B cell (primary cell): ENCODE measurements around the gene HIGD2A. TPM values are rescaled to one million over a fixed set of nuclear protein-coding genes. Genes with fewer than 3 reads are reported as not detected.

Experiments
- ATAC-seq: fragments of 200-7000 bp; cut with Tn5 transposase; one replicate; pipeline ENCODE4 v1.10.0; 2021; ENCODE audit warnings: low read depth, mild to moderate bottlenecking, moderate number of reproducible peaks, moderate library complexity
- CTCF ChIA-PET: fragments of 350-600 bp; sonication (Branson Sonifier 250); formaldehyde crosslinking; loops from one replicate; lab custom pipeline; 2021; ENCODE audit warnings: antibody characterized with exemption, inconsistent platforms; lab: Charles Lee
- POLR2A ChIA-PET: fragments of 350-600 bp; sonication (Branson Sonifier 250); formaldehyde crosslinking; loops from one replicate; lab custom pipeline; 2021; ENCODE audit warnings: antibody characterized with exemption; lab: Charles Lee
- DNase-seq: peaks from one replicate; pipeline ENCODE4 v3.0.0; 2013
- H2AFZ ChIP-seq: 2 replicates; pipeline ENCODE4 v1.6.1; 2012; ENCODE audit warnings: mild to moderate bottlenecking, low read depth, low read length; ENCODE audit not compliant: insufficient read depth, poor library complexity, severe bottlenecking
- H3K27ac ChIP-seq, 2 donors: 1 replicate in 1 of 2; 2 replicates in 1 of 2; pipeline ENCODE4 v1.5.1; 2012 to 2013; ENCODE audit warnings: low read length in 2 of 2, mild to moderate bottlenecking in 2 of 2, moderate library complexity in 1 of 2
- H3K27me3 ChIP-seq, 4 experiments: fragments of 200-600 bp in 1 of 4; sonication (generic) in 1 of 4; replicated peaks in 1 of 4; 1 replicate in 2 of 4; 2 replicates in 2 of 4; pipeline versions ENCODE4 v1.6.1 to v1.7.0; 2013 to 2016; ENCODE audit warnings: low read length in 3 of 4, mild to moderate bottlenecking in 2 of 4, mixed read lengths in 1 of 4, moderate library complexity in 1 of 4; ENCODE audit not compliant: insufficient read depth in 4 of 4, control insufficient read depth in 3 of 4; ENCODE audit errors: control extremely low read depth in 1 of 4
- H3K36me3 ChIP-seq, 2 experiments: replicated peaks in 1 of 2; 1 replicate in 1 of 2; 2 replicates in 1 of 2; pipeline versions ENCODE4 v1.6.1 to v1.7.1; 2013; ENCODE audit warnings: low read length in 1 of 2; ENCODE audit not compliant: insufficient read depth in 2 of 2, control insufficient read depth in 1 of 2; ENCODE audit errors: control extremely low read depth in 1 of 2, extremely low read depth in 1 of 2
- H3K4me1 ChIP-seq, 2 donors: fragments of 200-600 bp in 1 of 2; sonication (generic) in 1 of 2; 1 replicate in 1 of 2; 2 replicates in 1 of 2; pipeline versions ENCODE4 v1.5.1 to v1.6.1; 2013 to 2017; ENCODE audit warnings: low read length in 2 of 2; ENCODE audit not compliant: control insufficient read depth in 2 of 2, insufficient read depth in 2 of 2
- H3K4me2 ChIP-seq: replicated peaks from 2 replicates; pipeline ENCODE3; 2012; ENCODE audit warnings: mild to moderate bottlenecking, low read depth, low read length; ENCODE audit not compliant: poor library complexity, severe bottlenecking
- H3K4me3 ChIP-seq, 5 experiments: fragments of 200-600 bp in 1 of 5; sonication (generic) in 1 of 5; 1 replicate in 3 of 5; 2 replicates in 2 of 5; pipeline versions ENCODE4 v1.5.1 to v1.7.0; 2011 to 2016; ENCODE audit warnings: low read length in 4 of 5, mild to moderate bottlenecking in 4 of 5, low read depth in 2 of 5, control low read depth in 1 of 5, moderate library complexity in 1 of 5; ENCODE audit not compliant: insufficient read depth in 1 of 5; ENCODE audit errors: control extremely low read depth in 1 of 5, extremely low read depth in 1 of 5
- H3K79me2 ChIP-seq: fragments of 200-600 bp; sonication (generic); one replicate; pipeline ENCODE4 v1.6.0; 2016; ENCODE audit warnings: low read length; ENCODE audit not compliant: control insufficient read depth, insufficient read depth
- H3K9ac ChIP-seq: fragments of 200-600 bp; sonication (generic); 2 replicates; pipeline ENCODE4 v1.6.1; 2017; ENCODE audit warnings: mild to moderate bottlenecking, low read length, moderate library complexity
- H3K9me3 ChIP-seq, 3 donors: one replicate each; pipeline versions ENCODE4 v1.6.1 to v1.7.1; 2013; ENCODE audit warnings: low read length in 2 of 3; ENCODE audit not compliant: control insufficient read depth in 2 of 3, insufficient read depth in 1 of 3; ENCODE audit errors: control extremely low read depth in 1 of 3
- H4K20me1 ChIP-seq: 2 replicates; pipeline ENCODE4 v1.6.0; 2012; ENCODE audit warnings: mild to moderate bottlenecking, low read length; ENCODE audit not compliant: insufficient read depth, control insufficient read depth, poor library complexity, severe bottlenecking
- H3K27ac Mint-ChIP-seq: one replicate; pipeline ENCODE4 v1.8.0; 2021; ENCODE audit warnings: mixed read lengths
- H3K27me3 Mint-ChIP-seq: one replicate; pipeline ENCODE4 v1.8.0; 2021; ENCODE audit warnings: mixed read lengths
- H3K4me1 Mint-ChIP-seq: one replicate; pipeline ENCODE4 v1.8.0; 2021; ENCODE audit warnings: mixed read lengths
- H3K4me3 Mint-ChIP-seq: one replicate; pipeline ENCODE4 v1.8.0; 2021; ENCODE audit warnings: mixed read lengths
- H3K9me3 Mint-ChIP-seq: one replicate; pipeline ENCODE4 v1.8.0; 2022; ENCODE audit warnings: mixed read lengths; ENCODE audit not compliant: insufficient read depth
- EZH2 ChIP-seq: IDR thresholded peaks from 2 replicates; pipeline ENCODE4 v1.6.1; 2012; ENCODE audit warnings: borderline replicate concordance, low read depth, mild to moderate bottlenecking, moderate library complexity, low read length; ENCODE audit not compliant: insufficient read depth, poor library complexity, severe bottlenecking
- WGBS: methylation state at CpG from one replicate; pipeline ENCODE4 v1.1.5; 2013; ENCODE audit warnings: missing lambda C conversion rate; ENCODE audit not compliant: insufficient coverage; 5-methylcytosine and 5-hydroxymethylcytosine counted together
- intact Hi-C: fragments of 100-400 bp; cut with micrococcal nuclease; formaldehyde crosslinking; loops from one replicate; pipeline ENCODE4 v1.10.0; 2022
- polyA plus RNA-seq: library from polyadenylated mRNA; depleted of rRNA; stranded (reverse); fragments of >200 nt; gene quantifications from 2 replicates; pipeline ENCODE4 v1.2.3, GENCODE V29; 2012
- total RNA-seq, 2 donors: library from RNA; stranded (reverse); fragments of 120-200 nt in 1 of 2; gene quantifications; 1 replicate in 1 of 2; 2 replicates in 1 of 2; pipeline versions ENCODE4 v1.2.3 to v1.2.4, GENCODE V29; 2013 to 2022
- TF ChIP-seq, protein P1 (sequence below): fragments of 200-600 bp; IDR thresholded peaks from one replicate; pipeline ENCODE4 v1.8.0; 2022; ENCODE audit warnings: antibody characterized with exemption, mild to moderate bottlenecking

Gene HIGD2A
- total and polyA plus RNA-seq, 2 donors (not counting 1 experiment from before 2014, with no cell fraction given) = 80.1 to 212 TPM

- TF ChIP-seq, protein P1, sequence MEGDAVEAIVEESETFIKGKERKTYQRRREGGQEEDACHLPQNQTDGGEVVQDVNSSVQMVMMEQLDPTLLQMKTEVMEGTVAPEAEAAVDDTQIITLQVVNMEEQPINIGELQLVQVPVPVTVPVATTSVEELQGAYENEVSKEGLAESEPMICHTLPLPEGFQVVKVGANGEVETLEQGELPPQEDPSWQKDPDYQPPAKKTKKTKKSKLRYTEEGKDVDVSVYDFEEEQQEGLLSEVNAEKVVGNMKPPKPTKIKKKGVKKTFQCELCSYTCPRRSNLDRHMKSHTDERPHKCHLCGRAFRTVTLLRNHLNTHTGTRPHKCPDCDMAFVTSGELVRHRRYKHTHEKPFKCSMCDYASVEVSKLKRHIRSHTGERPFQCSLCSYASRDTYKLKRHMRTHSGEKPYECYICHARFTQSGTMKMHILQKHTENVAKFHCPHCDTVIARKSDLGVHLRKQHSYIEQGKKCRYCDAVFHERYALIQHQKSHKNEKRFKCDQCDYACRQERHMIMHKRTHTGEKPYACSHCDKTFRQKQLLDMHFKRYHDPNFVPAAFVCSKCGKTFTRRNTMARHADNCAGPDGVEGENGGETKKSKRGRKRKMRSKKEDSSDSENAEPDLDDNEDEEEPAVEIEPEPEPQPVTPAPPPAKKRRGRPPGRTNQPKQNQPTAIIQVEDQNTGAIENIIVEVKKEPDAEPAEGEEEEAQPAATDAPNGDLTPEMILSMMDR = no peak
- TF ChIP-seq EZH2 = no peak
- intact Hi-C loops = no loop called here
- WGBS = no CpG with 5 or more reads among the region's 1 CpG
These were observed 37.2 kb downstream of the HIGD2A start for GRCh38 chr5:176425791-176426190.

GRCh38 chr5:176426876-176427275 lies 38.3 kb downstream of the HIGD2A start:
- intact Hi-C loops = no loop called here
- H3K27ac Mint-ChIP-seq = no peak overlapping the region
- POLR2A ChIA-PET = no interaction called here

More at GRCh38 chr5:176425791-176426190, 37.2 kb downstream of the HIGD2A start:
- H4K20me1 ChIP-seq = no peaks in the 10 kb centered on the region
- H3K4me1 ChIP-seq = no peaks in the 10 kb centered on the region
- H3K9me3 ChIP-seq = peaks cover 0 to 3% (median 0%) of the 10 kb centered on the region in 3 donors
- H3K27ac ChIP-seq = no peak overlapping the region
- CTCF ChIA-PET = interaction anchor here (0.8 kb wide), 1 partner anchor 686 kb away, joined by 3 read pairs; no protein-coding TSS in a partner anchor
- DNase-seq (no peak), ATAC-seq (no peak)
- peaks cover 19% of the 10 kb centered on the region for H3K27me3 Mint-ChIP-seq
- H2AFZ ChIP-seq = no peak overlapping the region
- no peak overlapping the region for H3K4me2 ChIP-seq
- H3K4me3 ChIP-seq = no peak overlapping the region
- H3K9ac ChIP-seq = no peak overlapping the region
- peaks cover 0 to 3% (median 0%) of the 10 kb centered on the region in 4 experiments for H3K27me3 ChIP-seq
- POLR2A ChIA-PET = no interaction called here
- no peak overlapping the region for H3K4me3 Mint-ChIP-seq
- H3K36me3 ChIP-seq = no peaks in the 10 kb centered on the region
- H3K9me3 Mint-ChIP-seq = no peaks in the 10 kb centered on the region
- H3K27ac Mint-ChIP-seq = no peak overlapping the region
- H3K4me1 Mint-ChIP-seq = no peaks in the 10 kb centered on the region
- no peaks in the 10 kb centered on the region for H3K79me2 ChIP-seq

More at GRCh38 chr5:176426876-176427275, 38.3 kb downstream of the HIGD2A start:
- no peak overlapping the region for H2AFZ ChIP-seq
- no peaks in the 10 kb centered on the region for H4K20me1 ChIP-seq
- Mint-ChIP-seq H3K4me1 (no peaks in the 10 kb centered on the region), H3K27me3 (peaks cover 13% of the 10 kb centered on the region), H3K9me3 (no peaks in the 10 kb centered on the region), H3K4me3 (no peak overlapping the region)
- H3K9ac ChIP-seq = no peak overlapping the region
- H3K9me3 ChIP-seq = peaks cover 0 to 3% (median 0%) of the 10 kb centered on the region in 3 donors
- no peaks in the 10 kb centered on the region for H3K36me3 ChIP-seq
- no peak for ATAC-seq
- no peak for DNase-seq
- TF ChIP-seq, protein P1 = no peak
- TF ChIP-seq EZH2 = no peak
- no peak overlapping the region for H3K4me3 ChIP-seq
- H3K4me1 ChIP-seq = no peaks in the 10 kb centered on the region
- no peak overlapping the region for H3K27ac ChIP-seq
- CTCF ChIA-PET = no interaction called here
- H3K79me2 ChIP-seq = no peaks in the 10 kb centered on the region
- H3K4me2 ChIP-seq = no peak overlapping the region
- peaks cover 0 to 3% (median 0%) of the 10 kb centered on the region in 4 experiments for H3K27me3 ChIP-seq
- WGBS = no CpG with 5 or more reads among the region's 1 CpG
